Measurements from ENCODE around the gene DNASE1.

GRCh38 chr16:3691761-3692160 lies 37.3 kb downstream of the DNASE1 start:
- TF ChIP-seq NR2C2 (CRISPR knock-in tag; IDR thresholded peaks at IDR 0.05) (no peak), MAX (CRISPR knock-in tag; IDR thresholded peaks at IDR 0.05) (no peak), CTCF (IDR thresholded peaks at IDR 0.05) (no peak)

Data from WTC11 (cell line).